Natural killer cell (primary cell): Measurements from ENCODE around the gene JCHAIN. TPM values are rescaled to one million over a fixed set of nuclear protein-coding genes. Genes with fewer than 3 reads are reported as not detected.

ENCODE experiments used
- ATAC-seq, 3 donors: fragments of 150-1000 bp in 2 of 3; fragments of 200-7000 bp in 1 of 3; cut with Tn5 transposase; 1 replicate in 1 of 3; 2 replicates in 2 of 3; pipeline ENCODE4 v1.10.0; 2021; ENCODE audit warnings: mild to moderate bottlenecking in 2 of 3, moderate library complexity in 2 of 3
- DNase-seq, 2 donors: peaks; one replicate each; pipeline versions ENCODE4 v3.0.0 to v3.0.0-alpha.2; 2013 to 2021; ENCODE audit warnings: mixed read lengths in 1 of 2
- H3K27ac ChIP-seq: one replicate; pipeline ENCODE4 v1.5.1; 2013; ENCODE audit warnings: mild to moderate bottlenecking, low read length
- H3K27me3 ChIP-seq: one replicate; pipeline ENCODE4 v1.6.1; 2013; ENCODE audit warnings: low read length; ENCODE audit not compliant: control insufficient read depth, insufficient read depth
- H3K36me3 ChIP-seq: one replicate; pipeline ENCODE4 v1.6.1; 2013; ENCODE audit warnings: low read length; ENCODE audit not compliant: control insufficient read depth, insufficient read depth
- H3K4me1 ChIP-seq: one replicate; pipeline ENCODE4 v1.6.1; 2013; ENCODE audit warnings: low read length; ENCODE audit not compliant: control insufficient read depth, insufficient read depth
- H3K4me3 ChIP-seq: one replicate; pipeline ENCODE4 v1.5.1; 2013; ENCODE audit warnings: low read length
- H3K9me3 ChIP-seq: one replicate; pipeline ENCODE4 v1.6.1; 2013; ENCODE audit warnings: low read length; ENCODE audit not compliant: control insufficient read depth, insufficient read depth
- H3K27ac Mint-ChIP-seq, 2 donors: one replicate each; pipeline ENCODE4 v1.8.0; 2022; ENCODE audit warnings: mild to moderate bottlenecking in 2 of 2, mixed read lengths in 2 of 2, moderate library complexity in 1 of 2
- H3K27me3 Mint-ChIP-seq, 2 donors: one replicate each; pipeline ENCODE4 v1.8.0; 2022; ENCODE audit warnings: low read depth in 2 of 2, mixed read lengths in 2 of 2
- H3K36me3 Mint-ChIP-seq: one replicate; pipeline ENCODE4 v1.8.0; 2022; ENCODE audit warnings: mixed read lengths
- H3K4me1 Mint-ChIP-seq, 2 donors: one replicate each; pipeline ENCODE4 v1.8.0; 2022; ENCODE audit warnings: mixed read lengths in 2 of 2
- H3K4me3 Mint-ChIP-seq: one replicate; pipeline ENCODE4 v1.8.0; 2022; ENCODE audit warnings: mild to moderate bottlenecking, moderate library complexity, mixed read lengths
- H3K9me3 Mint-ChIP-seq, 2 donors: one replicate each; pipeline ENCODE4 v1.8.0; 2022; ENCODE audit warnings: mixed read lengths in 2 of 2
- CTCF ChIP-seq: fragments of 200-600 bp; IDR thresholded peaks from one replicate; pipeline ENCODE4 v1.8.0; 2022; ENCODE audit warnings: antibody characterized with exemption
- WGBS: methylation state at CpG from one replicate; pipeline ENCODE4 v1.1.7; 2013; ENCODE audit warnings: missing lambda C conversion rate; ENCODE audit not compliant: insufficient coverage; 5-methylcytosine and 5-hydroxymethylcytosine counted together
- intact Hi-C: fragments of 100-400 bp; cut with micrococcal nuclease; formaldehyde crosslinking; loops from one replicate; pipeline ENCODE4 v1.14.2; 2022
- total RNA-seq, 4 donors: library from RNA; stranded (reverse); fragments of 120-200 nt in 1 of 4; gene quantifications; one replicate each; pipeline versions ENCODE4 v1.2.3 to v1.2.4, GENCODE V29; 2013 to 2022

The JCHAIN gene
- total RNA-seq, 3 donors from 2014 or later (not counting 1 experiment from before 2014, with no cell fraction given): 1.6 to 1,035 (median 3.5) TPM

GRCh38 chr4:70630162-70630561 is 36.1 kb downstream of the JCHAIN start:
- no peak overlapping the region for H3K4me3 Mint-ChIP-seq

GRCh38 chr4:70629469-70630090 is 36.7 kb downstream of the JCHAIN start:
- Mint-ChIP-seq H3K4me1 (no peaks in the 10 kb centered on the region), H3K9me3 (no peaks in the 10 kb centered on the region), H3K27me3 (peaks cover 0 to 2% of the 10 kb centered on the region in 2 donors), H3K36me3 (no peaks in the 10 kb centered on the region), H3K27ac (no peak overlapping the region), H3K4me3 (no peak overlapping the region)
- ATAC-seq (no peak), DNase-seq (no peak)
- H3K4me3 ChIP-seq: no peak overlapping the region
- intact Hi-C loops: no loop called here
- whole genome bisulfite sequencing: no CpG with 5 or more reads among the region's 1 CpG
- H3K9me3 ChIP-seq: no peaks in the 10 kb centered on the region
- H3K27me3 ChIP-seq: no peaks in the 10 kb centered on the region
- H3K4me1 ChIP-seq: no peaks in the 10 kb centered on the region
- no peak for TF ChIP-seq CTCF
- no peaks in the 10 kb centered on the region for H3K36me3 ChIP-seq
- no peak overlapping the region for H3K27ac ChIP-seq

More at GRCh38 chr4:70630162-70630561, 36.1 kb downstream of the JCHAIN start:
- no peak for TF ChIP-seq CTCF
- 83% methylated on average over 1 of the region's 3 CpGs for WGBS
- no peaks in the 10 kb centered on the region for H3K27me3 ChIP-seq
- Mint-ChIP-seq H3K27ac (no peak overlapping the region), H3K36me3 (no peaks in the 10 kb centered on the region), H3K27me3 (peaks cover 0 to 2% of the 10 kb centered on the region in 2 donors), H3K4me1 (no peaks in the 10 kb centered on the region), H3K9me3 (no peaks in the 10 kb centered on the region)
- no peaks in the 10 kb centered on the region for H3K4me1 ChIP-seq
- no peak overlapping the region for H3K4me3 ChIP-seq
- ATAC-seq (no peak), DNase-seq (no peak)
- no peaks in the 10 kb centered on the region for H3K36me3 ChIP-seq
- H3K9me3 ChIP-seq: no peaks in the 10 kb centered on the region
- intact Hi-C loops: no loop called here
- no peak overlapping the region for H3K27ac ChIP-seq

GRCh38 chr4:70628444-70628843 is 37.9 kb downstream of the JCHAIN start, which contains the start of gene ENAM:
Gene ENAM (plus strand): TSS chr4:70628744. CDS start chr4:70629501, 757 bp downstream.
- no peak for TF ChIP-seq CTCF
- no peaks in the 10 kb centered on the region for H3K36me3 Mint-ChIP-seq
- WGBS: 96% methylated on average over 2 of the region's 2 CpGs
- no peaks in the 10 kb centered on the region for H3K9me3 Mint-ChIP-seq
- no peak for ATAC-seq
- no peak for DNase-seq
- intact Hi-C loops: no loop called here
- Histone ChIP-seq H3K9me3 (no peaks in the 10 kb centered on the region), H3K36me3 (no peaks in the 10 kb centered on the region), H3K4me3 (no peak within 1 kb of the TSS), H3K4me1 (no peaks in the 10 kb centered on the region), H3K27me3 (no peaks in the 10 kb centered on the region), H3K27ac (no peak within 1 kb of the TSS)
- H3K4me1 Mint-ChIP-seq: no peaks in the 10 kb centered on the region
- no peak within 1 kb of the TSS for H3K27ac Mint-ChIP-seq
- H3K4me3 Mint-ChIP-seq: no peak within 1 kb of the TSS
- H3K27me3 Mint-ChIP-seq: peaks cover 0 to 2% of the 10 kb centered on the region in 2 donors

- Histone ChIP-seq H3K4me3 (no peak overlapping the region), H3K36me3 (no peaks in the 10 kb centered on the region), H3K27ac (no peak overlapping the region), H3K4me1 (no peaks in the 10 kb centered on the region), H3K27me3 (no peaks in the 10 kb centered on the region), H3K9me3 (no peaks in the 10 kb centered on the region)
- WGBS: 88% methylated on average over 1 of the region's 1 CpG
- Mint-ChIP-seq H3K4me3 (no peak overlapping the region), H3K9me3 (no peaks in the 10 kb centered on the region), H3K27me3 (peaks cover 0 to 2% of the 10 kb centered on the region in 2 donors), H3K4me1 (no peaks in the 10 kb centered on the region), H3K27ac (no peak overlapping the region), H3K36me3 (no peaks in the 10 kb centered on the region)
- ATAC-seq (no peak), DNase-seq (no peak)
- intact Hi-C loops: no loop called here
- no peak for TF ChIP-seq CTCF
Measured at GRCh38 chr4:70627620-70628019, 38.7 kb downstream of the JCHAIN start.
